PFSK-1 (cell line): ENCODE measurements around the gene ARSJ.

Experiments used
- POLR2AphosphoS5 ChIP-seq: IDR thresholded peaks from 2 replicates; pipeline ENCODE4 v1.6.1; 2012; ENCODE audit warnings: low read depth, mild to moderate bottlenecking, control low read depth, low read length, moderate library complexity
- TAF1 ChIP-seq: IDR thresholded peaks from 2 replicates; pipeline ENCODE4 v1.6.1; 2012; ENCODE audit warnings: low read length, control low read depth, borderline replicate concordance; ENCODE audit not compliant: insufficient read depth

DNA sequence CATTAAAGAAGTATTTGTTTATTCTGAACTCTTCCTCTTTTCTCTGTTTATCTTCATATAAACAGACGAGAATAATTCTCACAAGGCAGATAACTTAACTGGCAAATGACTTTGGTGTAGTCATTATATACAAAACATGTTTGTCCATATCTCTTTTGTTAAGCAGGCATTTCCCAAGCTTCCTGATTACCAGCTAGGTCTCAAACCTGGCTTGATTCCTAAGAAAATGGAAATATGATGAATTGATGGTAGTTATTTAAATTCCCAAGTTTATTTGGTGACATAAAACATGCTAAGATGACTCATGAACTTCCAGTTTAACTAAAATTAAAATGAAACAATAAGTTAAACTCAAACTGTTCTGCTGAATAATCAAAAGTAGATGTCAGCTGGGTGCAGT lies 96.8 kb downstream of the ARSJ start:
- TF ChIP-seq TAF1 (no peak), POLR2AphosphoS5 (no peak)
